HepG2 (cell line): ENCODE measurements around the gene RABGEF1. TPM values are rescaled to one million over a fixed set of nuclear protein-coding genes. Genes with fewer than 3 reads are reported as not detected.
A peak's percentile ranks its signal among the peaks of the same experiment; 100 is the strongest.
"Not testable (repeated sequence)": the region's sequence is repeated elsewhere in the genome, so short reads cannot be mapped to it uniquely, and the experiment has no call there.

ENCODE experiments used
- AHR ChIP-seq: IDR thresholded peaks from 2 replicates; pipeline ENCODE4 v1.6.1; 2018; ENCODE audit warnings: missing genetic modification reagents, missing compliant biosample characterization
- BATF2 ChIP-seq: sonication (generic); formaldehyde crosslinking; IDR thresholded peaks from 2 replicates; pipeline ENCODE4 v1.8.0; 2022; ENCODE audit warnings: mild to moderate bottlenecking, missing genetic modification reagents, moderate library complexity
- CREM ChIP-seq, 2 experiments: sonication (generic) in 1 of 2; formaldehyde crosslinking in 1 of 2; IDR thresholded peaks; 2 replicates each; pipeline versions ENCODE4 v1.4.0 to v1.6.1; 2016 to 2020; ENCODE audit warnings: antibody characterized with exemption in 1 of 2, mild to moderate bottlenecking in 1 of 2, missing genetic modification reagents in 1 of 2
- CTCF ChIP-seq: sonication (generic); formaldehyde crosslinking; IDR thresholded peaks from 2 replicates; pipeline ENCODE4 v1.5.0; 2020; ENCODE audit warnings: mild to moderate bottlenecking, missing genetic modification reagents, moderate library complexity
- HNF1B ChIP-seq: sonication (generic); formaldehyde crosslinking; IDR thresholded peaks from 2 replicates; pipeline ENCODE4 v1.5.1; 2020; ENCODE audit warnings: mild to moderate bottlenecking, moderate library complexity, missing genetic modification reagents
- MAFG ChIP-seq: sonication (generic); formaldehyde crosslinking; IDR thresholded peaks from 2 replicates; pipeline ENCODE4 v1.5.1; 2020; ENCODE audit warnings: mild to moderate bottlenecking, missing genetic modification reagents
- MXD1 ChIP-seq: sonication (generic); formaldehyde crosslinking; IDR thresholded peaks from 2 replicates; pipeline ENCODE4 v1.4.0; 2020; ENCODE audit warnings: mild to moderate bottlenecking, missing genetic modification reagents
- PITX1 ChIP-seq: sonication (generic); formaldehyde crosslinking; IDR thresholded peaks from 2 replicates; pipeline ENCODE4 v1.5.1; 2020; ENCODE audit warnings: mild to moderate bottlenecking, missing genetic modification reagents
- RXRB ChIP-seq: IDR thresholded peaks from 2 replicates; pipeline ENCODE4 v1.6.1; 2016; ENCODE audit warnings: borderline replicate concordance, missing genetic modification reagents, missing compliant biosample characterization
- ZNF234 ChIP-seq: sonication (generic); formaldehyde crosslinking; conservative IDR thresholded peaks from 2 replicates; pipeline ENCODE4 v1.5.1; 2020; ENCODE audit warnings: mild to moderate bottlenecking, missing genetic modification reagents
- ZNF343 ChIP-seq: sonication (generic); formaldehyde crosslinking; IDR thresholded peaks from 2 replicates; pipeline ENCODE4 v1.4.0; 2020; ENCODE audit warnings: mild to moderate bottlenecking, missing genetic modification reagents
- ZNF580 ChIP-seq: IDR thresholded peaks from 2 replicates; pipeline ENCODE4 v1.6.1; 2016; ENCODE audit warnings: low read depth, borderline replicate concordance
- ZNF597 ChIP-seq: sonication (generic); formaldehyde crosslinking; IDR thresholded peaks from 2 replicates; pipeline ENCODE4 v1.5.0; 2020; ENCODE audit warnings: missing genetic modification reagents
- ZNF598 ChIP-seq: sonication (generic); formaldehyde crosslinking; IDR thresholded peaks from 2 replicates; pipeline ENCODE4 v1.5.1; 2020; ENCODE audit warnings: mild to moderate bottlenecking, missing genetic modification reagents, borderline replicate concordance
- ZNF800 ChIP-seq: sonication (generic); formaldehyde crosslinking; IDR thresholded peaks from 2 replicates; pipeline ENCODE4 v1.4.0; 2020; ENCODE audit warnings: missing genetic modification reagents
- polyA plus RNA-seq, 8 experiments: library from polyadenylated mRNA; depleted of rRNA in 3 of 8; stranded (reverse) in 7 of 8; unstranded in 1 of 8; fragments of >200 nt; fragmentation: Illumina TruSeq in 4 of 8; extraction: Trizol in 4 of 8; gene quantifications; 2 replicates each; pipeline versions ENCODE4 v1.2.1 to v1.2.3, GENCODE V29; 2011 to 2016; ENCODE audit warnings: low read depth in 4 of 8, missing spikeins in 1 of 8, mixed read lengths in 1 of 8; ENCODE audit not compliant: insufficient read depth in 1 of 8
- total RNA-seq, 5 experiments: library from RNA; depleted of rRNA; stranded (reverse); fragments of >200 nt; fragmentation: Illumina TruSeq; extraction: Trizol; gene quantifications; 2 replicates each; pipeline ENCODE4 v1.2.3, GENCODE V29; 2016; ENCODE audit warnings: low read depth in 1 of 5

Gene RABGEF1
- total and polyA plus RNA-seq, 2 of the 13 experiments (the other 11 are each of a cell fraction or from before 2014, with no cell fraction given) = 22.7 to 35.3 TPM

GRCh38 chr7:66740980-66741709 lies 612 bp downstream of the RABGEF1 start (continued):
- TF ChIP-seq BATF2 (CRISPR knock-in tag) (0 out of 2 replicates have a peak, but pooled peaks have one; percentile 13), AHR (CRISPR knock-in tag) (0 out of 2 replicates have a peak, but pooled peaks have one; percentile 15), MXD1 (CRISPR knock-in tag) (0 out of 2 replicates have a peak, but pooled peaks have one; percentile 10), ZNF234 (CRISPR knock-in tag) (peak; percentile 88; the same call in 1 of the 2 replicates), ZNF598 (CRISPR knock-in tag) (peak; percentile 47; the same call in 1 of the 2 replicates), MAFG (0 out of 2 replicates have a peak, but pooled peaks have one; percentile 15), ZNF800 (CRISPR knock-in tag) (peak; percentile 50; the same call in 1 of the 2 replicates), CTCF (CRISPR knock-in tag) (peak; percentile 79), ZNF580 (CRISPR knock-in tag) (peak; percentile 2; the same call in 1 of the 2 replicates), PITX1 (CRISPR knock-in tag) (peak; percentile 71), ZNF343 (CRISPR knock-in tag) (peak; percentile 34; the same call in 1 of the 2 replicates), ZNF597 (CRISPR knock-in tag) (0 out of 2 replicates have a peak, but pooled peaks have one; percentile 3), CREM (IDR thresholded peaks at IDR 0.05) (0 out of 2 replicates have a peak, but pooled peaks have one; percentile 14), RXRB (CRISPR knock-in tag) (0 out of 2 replicates have a peak, but pooled peaks have one; percentile 5), HNF1B (CRISPR knock-in tag) (peak; percentile 52; the same call in 1 of the 2 replicates)
- not testable (repeated sequence) for TF ChIP-seq CREM (CRISPR knock-in tag; IDR thresholded peaks at IDR 0.05)
